ENCODE measurements around the gene GATA6. TPM values are rescaled to one million over a fixed set of nuclear protein-coding genes. Genes with fewer than 3 reads are reported as not detected.
"Not testable (repeated sequence)": the region's sequence is repeated elsewhere in the genome, so short reads cannot be mapped to it uniquely, and the experiment has no call there.

GATA6 gene
- total RNA-seq, 3 donors from 2014 or later = 0.08 to 0.21 (median 0.14) TPM

DNA sequence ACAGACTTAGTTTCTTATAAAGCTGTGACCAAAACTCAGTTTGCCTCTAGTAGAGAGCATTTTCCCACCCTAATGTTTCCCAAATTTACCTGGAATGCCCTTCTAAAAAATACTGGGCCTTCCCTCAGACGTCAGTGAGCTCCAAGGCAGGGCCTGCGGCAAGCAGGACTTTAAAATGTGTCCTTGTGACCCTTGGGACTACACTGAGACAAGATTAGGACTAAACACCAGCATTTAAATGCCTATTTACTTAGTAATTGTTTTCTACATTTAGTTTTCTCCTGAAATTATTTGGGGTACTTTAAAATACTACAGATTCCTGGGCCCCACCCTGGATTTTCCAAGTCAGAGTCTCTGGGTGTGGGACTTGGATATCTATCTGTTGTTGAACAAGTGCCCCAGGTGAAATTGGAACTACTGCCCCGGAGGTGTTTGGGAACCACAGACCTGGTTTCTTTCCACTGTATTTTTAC lies 14.3 kb downstream of the GATA6 start:
- no peaks in the 10 kb centered on the region for H3K9me3 Mint-ChIP-seq
- peaks cover 9% of the 10 kb centered on the region for H3K27me3 Mint-ChIP-seq (ENCODE audit: low read depth)
- no peak for ATAC-seq
- H3K4me3 Mint-ChIP-seq = no peak overlapping the region
- DNase-seq = no peak
- no peaks in the 10 kb centered on the region for H3K4me1 Mint-ChIP-seq (ENCODE audit: low read depth)
- H3K36me3 Mint-ChIP-seq (ENCODE audit: insufficient read depth) = no peaks in the 10 kb centered on the region

DNA sequence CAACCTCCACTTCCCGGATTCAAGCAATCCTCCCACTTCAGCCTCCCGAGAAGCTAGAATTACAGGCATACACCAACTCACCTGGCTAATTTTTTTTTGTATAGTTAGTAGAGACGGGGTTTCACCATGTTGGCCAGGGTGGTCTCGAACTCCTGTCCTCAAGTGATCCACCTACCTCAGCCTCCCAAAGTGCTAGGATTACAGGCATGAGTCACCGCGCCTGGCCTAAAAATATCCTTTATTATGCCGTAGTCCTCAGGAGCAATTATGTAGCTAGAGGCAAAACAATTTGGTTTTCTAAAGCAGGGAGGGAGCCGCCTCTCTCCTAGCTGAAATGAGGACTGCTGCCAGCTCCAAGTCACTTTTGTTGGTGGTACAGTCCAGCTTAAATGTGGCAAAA lies 15.2 kb downstream of the GATA6 start:
- H3K9me3 Mint-ChIP-seq; ATAC-seq; H3K27me3 Mint-ChIP-seq (ENCODE audit: low read depth); H3K36me3 Mint-ChIP-seq (ENCODE audit: insufficient read depth); H3K4me3 Mint-ChIP-seq; H3K4me1 Mint-ChIP-seq (ENCODE audit: low read depth); DNase-seq: not testable (repeated sequence)

GRCh38 chr18:22185273-22185672 lies 15.9 kb downstream of the GATA6 start:
- Mint-ChIP-seq H3K9me3 (no peaks in the 10 kb centered on the region), H3K4me1 (ENCODE audit: low read depth) (no peaks in the 10 kb centered on the region), H3K36me3 (ENCODE audit: insufficient read depth) (no peaks in the 10 kb centered on the region), H3K27me3 (ENCODE audit: low read depth) (peaks cover 4% of the 10 kb centered on the region), H3K4me3 (no peak overlapping the region)
- DNase-seq (no peak), ATAC-seq (no peak)

DNA sequence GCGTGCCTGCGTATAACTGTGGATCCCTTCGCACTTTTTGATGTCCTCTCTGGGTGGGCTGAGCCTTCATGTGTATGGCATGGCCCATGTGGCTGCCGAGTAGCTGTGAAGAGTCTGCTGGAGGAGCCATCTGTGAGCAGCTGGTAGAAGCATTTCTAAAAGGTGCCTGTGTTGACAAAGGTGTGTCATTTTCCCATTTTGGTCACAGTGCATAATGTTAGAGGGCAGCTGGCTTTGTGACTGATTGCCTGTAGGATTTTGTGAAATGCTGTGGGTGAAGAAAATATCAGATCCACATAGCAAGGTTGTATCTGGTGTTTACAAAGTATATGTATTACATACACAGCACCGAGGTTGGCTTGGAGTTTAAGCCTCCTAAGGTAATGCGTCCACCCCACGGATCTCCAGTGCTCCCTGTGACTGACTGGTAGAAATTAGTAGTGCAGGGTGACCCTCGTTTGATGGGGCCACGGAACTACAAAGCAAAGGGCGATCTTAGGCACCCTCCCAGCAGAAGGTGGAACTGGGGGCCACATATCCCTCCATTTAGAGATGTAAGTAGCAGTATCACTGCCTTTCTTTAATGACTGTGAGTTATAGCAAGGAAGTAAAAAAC lies 16.5 kb downstream of the GATA6 start:
- no peaks in the 10 kb centered on the region for H3K4me1 Mint-ChIP-seq (ENCODE audit: low read depth)
- no peaks in the 10 kb centered on the region for H3K9me3 Mint-ChIP-seq
- ATAC-seq = no peak
- peaks cover 9% of the 10 kb centered on the region for H3K27me3 Mint-ChIP-seq (ENCODE audit: low read depth)
- H3K4me3 Mint-ChIP-seq = no peak overlapping the region
- no peak for DNase-seq
- H3K36me3 Mint-ChIP-seq (ENCODE audit: insufficient read depth) = no peaks in the 10 kb centered on the region

DNA sequence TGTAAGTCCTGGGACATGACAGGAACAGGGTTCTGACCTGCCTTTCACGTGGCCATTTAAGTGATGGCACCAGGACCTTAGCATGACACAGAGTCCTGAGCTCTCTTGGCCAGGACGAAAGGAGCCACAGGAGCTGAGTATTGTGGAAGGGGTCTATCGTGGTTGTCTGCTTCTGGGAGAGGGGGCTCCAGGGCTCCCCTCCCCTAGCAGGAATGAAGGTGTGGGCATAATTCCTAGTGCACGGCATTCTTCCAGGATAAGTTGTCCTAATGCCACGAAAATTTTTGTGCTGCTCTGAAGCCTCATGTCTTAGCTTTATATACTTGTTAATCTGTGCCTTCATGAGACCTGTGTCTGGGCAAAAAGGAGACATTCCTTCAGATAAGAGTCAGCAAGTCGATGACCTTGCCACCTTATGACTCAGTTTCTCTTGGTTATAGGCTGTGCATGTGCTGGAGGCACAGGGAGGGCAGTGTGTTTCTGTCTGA lies 17.1 kb downstream of the GATA6 start:
- Mint-ChIP-seq H3K9me3 (no peaks in the 10 kb centered on the region), H3K4me3 (no peak overlapping the region), H3K36me3 (ENCODE audit: insufficient read depth) (no peaks in the 10 kb centered on the region)

DNA sequence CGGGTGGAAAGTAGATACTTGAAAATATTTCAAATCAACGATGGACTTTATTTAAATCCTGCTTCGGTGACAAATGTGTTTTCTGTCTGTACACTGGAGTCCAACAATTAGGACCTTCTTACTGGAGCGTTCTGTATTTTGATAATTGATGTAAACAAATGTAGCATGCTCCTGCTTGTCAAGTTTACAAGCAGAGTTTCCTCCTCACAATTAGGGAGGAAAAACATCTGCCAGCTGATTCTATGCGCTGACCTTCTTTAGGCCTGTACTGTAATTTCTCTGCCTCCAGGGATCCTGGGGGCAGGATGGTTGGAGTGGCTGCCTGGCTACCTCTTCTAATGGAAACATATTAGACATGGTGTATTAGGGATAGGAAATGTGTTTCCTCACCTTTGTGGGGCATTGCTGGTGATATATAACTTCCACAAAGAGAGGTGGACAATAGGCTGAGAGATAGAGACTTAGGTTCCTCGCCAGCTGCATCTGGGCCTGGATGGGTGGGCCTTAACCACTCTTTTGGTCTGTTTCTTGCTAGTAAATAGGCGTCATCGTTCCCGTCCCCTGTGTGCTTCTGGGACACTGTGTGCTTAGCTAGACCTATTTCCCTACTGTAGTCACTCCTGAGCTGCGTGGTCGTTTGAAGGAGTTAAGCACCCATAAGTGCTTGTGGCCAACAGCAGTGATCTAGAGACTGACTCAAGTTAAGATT lies 19.3 kb downstream of the GATA6 start:
- Mint-ChIP-seq H3K27me3 (ENCODE audit: low read depth) (peaks cover 12% of the 10 kb centered on the region), H3K4me3 (no peak overlapping the region), H3K36me3 (ENCODE audit: insufficient read depth) (no peaks in the 10 kb centered on the region), H3K9me3 (no peaks in the 10 kb centered on the region), H3K4me1 (ENCODE audit: low read depth) (no peaks in the 10 kb centered on the region)
- DNase-seq (no peak), ATAC-seq (no peak)

More for the DNA sequence above, 17.1 kb downstream of the GATA6 start:
- Mint-ChIP-seq H3K27me3 (ENCODE audit: low read depth) (peaks cover 9% of the 10 kb centered on the region), H3K4me1 (ENCODE audit: low read depth) (no peaks in the 10 kb centered on the region)
- DNase-seq = no peak
- no peak for ATAC-seq

DNA sequence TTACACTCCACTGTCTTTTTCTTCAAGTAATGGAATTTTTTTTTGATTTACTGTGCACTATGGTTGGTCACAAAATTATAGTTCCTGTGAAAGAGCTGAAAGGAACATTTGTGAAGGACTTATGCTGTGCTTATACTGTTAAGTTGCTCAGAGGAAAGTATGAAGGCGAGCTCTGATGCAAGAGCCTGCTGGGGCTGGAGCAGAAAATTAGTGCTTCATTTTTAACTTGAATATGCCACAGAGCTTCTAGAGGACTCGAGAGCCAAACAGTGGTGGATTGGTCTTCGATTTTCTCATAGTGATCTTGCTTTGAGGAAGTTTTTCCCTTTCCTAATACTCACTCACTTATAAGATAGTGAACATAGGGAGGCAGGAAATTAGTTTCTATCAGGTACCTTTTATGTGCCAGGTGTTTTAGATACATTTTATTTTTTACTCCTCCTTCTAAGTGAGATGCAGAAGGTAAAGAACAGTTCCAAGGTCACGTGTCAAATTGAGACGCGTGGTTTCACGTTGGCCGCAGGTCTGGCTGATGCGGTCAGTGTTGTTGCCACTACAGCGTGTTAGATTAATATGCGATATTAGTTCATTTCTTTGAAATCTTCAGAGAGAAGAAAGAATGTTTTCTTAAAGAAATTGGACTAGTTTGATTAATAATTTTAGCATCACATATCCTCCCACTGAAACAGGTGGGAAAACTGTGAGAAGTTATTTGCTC lies 20.2 kb downstream of the GATA6 start:
- no peak for ATAC-seq
- Mint-ChIP-seq H3K36me3 (ENCODE audit: insufficient read depth) (no peaks in the 10 kb centered on the region), H3K27me3 (ENCODE audit: low read depth) (peaks cover 12% of the 10 kb centered on the region), H3K4me1 (ENCODE audit: low read depth) (no peaks in the 10 kb centered on the region), H3K9me3 (no peaks in the 10 kb centered on the region), H3K4me3 (no peak overlapping the region)
- DNase-seq = no peak

- Mint-ChIP-seq H3K4me1 (ENCODE audit: low read depth) (no peaks in the 10 kb centered on the region), H3K36me3 (ENCODE audit: insufficient read depth) (no peaks in the 10 kb centered on the region), H3K9me3 (no peaks in the 10 kb centered on the region), H3K4me3 (no peak overlapping the region), H3K27me3 (ENCODE audit: low read depth) (peaks cover 14% of the 10 kb centered on the region)
- DNase-seq = no peak
- no peak for ATAC-seq
Measured at GRCh38 chr18:22191346-22191695, 21.9 kb downstream of the GATA6 start.

DNA sequence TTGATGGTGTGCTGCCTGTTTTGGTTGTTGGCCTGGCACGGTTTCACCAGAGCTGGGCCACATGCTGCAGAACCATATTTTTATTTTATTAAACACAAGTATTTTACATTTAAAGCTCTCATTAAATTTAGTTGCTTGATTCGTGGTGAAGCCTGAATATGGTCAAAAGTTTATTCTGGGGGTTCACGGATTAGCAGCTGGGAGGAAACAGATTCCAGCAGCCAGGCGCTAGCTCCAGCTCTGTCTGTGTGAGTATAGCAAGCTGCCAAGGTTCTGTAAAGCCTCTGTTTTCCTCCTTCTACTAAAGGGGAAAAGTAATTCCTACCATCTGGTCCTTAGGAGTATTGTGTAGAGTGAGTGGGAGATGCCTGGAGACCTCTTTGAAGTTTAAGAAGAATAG lies 22.5 kb downstream of the GATA6 start:
- H3K4me1 Mint-ChIP-seq (ENCODE audit: low read depth) = no peaks in the 10 kb centered on the region
- peaks cover 14% of the 10 kb centered on the region for H3K27me3 Mint-ChIP-seq (ENCODE audit: low read depth)
- ATAC-seq = no peak
- no peak for DNase-seq
- no peaks in the 10 kb centered on the region for H3K36me3 Mint-ChIP-seq (ENCODE audit: insufficient read depth)
- no peak overlapping the region for H3K4me3 Mint-ChIP-seq
- H3K9me3 Mint-ChIP-seq = no peaks in the 10 kb centered on the region

DNA sequence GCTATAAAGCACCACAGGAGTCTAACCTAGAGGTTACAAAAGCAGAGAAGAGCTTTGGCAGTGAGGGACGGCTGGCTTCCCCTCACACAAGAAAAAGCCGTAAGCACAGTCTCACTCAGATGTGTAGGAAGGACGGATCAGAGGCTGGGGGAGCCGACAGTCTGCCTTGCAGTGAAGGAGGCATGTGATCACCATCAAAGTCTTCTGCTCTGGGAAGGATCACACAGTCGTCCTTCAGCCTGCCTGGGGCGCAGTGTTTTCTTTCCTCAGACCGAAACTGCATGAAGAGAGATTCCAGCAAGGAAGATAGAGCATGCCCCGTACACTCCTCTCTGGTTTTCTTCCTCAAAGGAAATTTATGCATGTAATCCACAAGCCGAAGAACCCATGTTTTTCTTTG lies 24.1 kb downstream of the GATA6 start:
- no peaks in the 10 kb centered on the region for H3K36me3 Mint-ChIP-seq (ENCODE audit: insufficient read depth)
- DNase-seq (no peak), ATAC-seq (no peak)
- H3K9me3 Mint-ChIP-seq = no peaks in the 10 kb centered on the region
- peaks cover 16% of the 10 kb centered on the region for H3K27me3 Mint-ChIP-seq (ENCODE audit: low read depth)
- H3K4me1 Mint-ChIP-seq (ENCODE audit: low read depth) = no peaks in the 10 kb centered on the region
- H3K4me3 Mint-ChIP-seq = no peak overlapping the region

- DNase-seq (no peak), ATAC-seq (no peak)
- Mint-ChIP-seq H3K36me3 (ENCODE audit: insufficient read depth) (no peaks in the 10 kb centered on the region), H3K9me3 (no peaks in the 10 kb centered on the region), H3K27me3 (ENCODE audit: low read depth) (peaks cover 17% of the 10 kb centered on the region), H3K4me1 (ENCODE audit: low read depth) (no peaks in the 10 kb centered on the region), H3K4me3 (no peak overlapping the region)
Measured at GRCh38 chr18:22194151-22194598, 24.8 kb downstream of the GATA6 start.

DNA sequence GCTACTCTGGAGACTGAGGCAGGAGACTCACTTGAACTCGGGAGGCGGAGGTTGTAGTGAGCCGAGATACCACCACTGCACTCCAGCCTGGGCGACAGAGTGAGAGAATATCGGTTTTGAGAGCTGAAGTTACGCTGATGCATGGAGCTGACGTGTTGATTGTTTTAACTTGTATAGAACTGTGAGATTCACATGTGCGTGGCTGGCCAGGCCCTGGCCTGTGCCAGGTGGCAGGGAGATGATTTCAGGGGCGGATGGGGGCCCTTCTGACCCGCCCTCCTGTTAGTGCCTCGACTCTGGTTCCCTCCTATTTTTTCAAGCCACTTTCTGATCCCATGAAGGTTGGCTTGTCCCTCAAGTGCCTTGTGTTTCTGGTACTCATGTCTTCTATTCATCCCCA lies 25.7 kb downstream of the GATA6 start:
- DNase-seq (no peak), ATAC-seq (no peak)
- Mint-ChIP-seq H3K4me3 (no peak overlapping the region), H3K27me3 (ENCODE audit: low read depth) (peaks cover 17% of the 10 kb centered on the region), H3K4me1 (ENCODE audit: low read depth) (no peaks in the 10 kb centered on the region), H3K9me3 (no peaks in the 10 kb centered on the region), H3K36me3 (ENCODE audit: insufficient read depth) (no peaks in the 10 kb centered on the region)

DNA sequence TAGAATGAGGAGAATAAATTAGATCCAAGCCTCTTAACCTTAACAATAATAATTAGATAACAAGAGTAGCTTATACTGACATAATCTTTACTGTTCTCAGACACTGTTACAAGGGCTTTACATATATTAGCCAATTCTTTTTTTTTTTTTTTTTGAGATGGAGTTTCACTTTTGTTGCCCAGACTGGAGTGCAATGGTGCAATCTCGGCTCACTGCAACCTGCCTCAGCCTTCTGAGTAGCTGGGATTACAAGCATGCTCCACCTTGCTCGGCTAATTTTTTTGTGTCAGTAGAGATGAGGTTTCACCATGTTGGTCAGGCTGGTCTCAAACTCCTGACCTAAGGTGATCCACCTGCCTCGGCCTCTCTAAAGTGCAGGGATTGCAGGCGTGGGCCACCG lies 27.6 kb downstream of the GATA6 start:
- not testable (repeated sequence) for H3K9me3 Mint-ChIP-seq; H3K4me1 Mint-ChIP-seq (ENCODE audit: low read depth); ATAC-seq; H3K4me3 Mint-ChIP-seq; DNase-seq; H3K36me3 Mint-ChIP-seq (ENCODE audit: insufficient read depth)
- peaks cover 16% of the 10 kb centered on the region for H3K27me3 Mint-ChIP-seq (ENCODE audit: low read depth)

GRCh38 chr18:22197668-22198067 lies 28.3 kb downstream of the GATA6 start:
- H3K36me3 Mint-ChIP-seq (ENCODE audit: insufficient read depth) = no peaks in the 10 kb centered on the region
- H3K9me3 Mint-ChIP-seq = no peaks in the 10 kb centered on the region
- no peak for ATAC-seq
- no peaks in the 10 kb centered on the region for H3K4me1 Mint-ChIP-seq (ENCODE audit: low read depth)
- no peak for DNase-seq
- H3K4me3 Mint-ChIP-seq = no peak overlapping the region
- peaks cover 14% of the 10 kb centered on the region for H3K27me3 Mint-ChIP-seq (ENCODE audit: low read depth)

DNA sequence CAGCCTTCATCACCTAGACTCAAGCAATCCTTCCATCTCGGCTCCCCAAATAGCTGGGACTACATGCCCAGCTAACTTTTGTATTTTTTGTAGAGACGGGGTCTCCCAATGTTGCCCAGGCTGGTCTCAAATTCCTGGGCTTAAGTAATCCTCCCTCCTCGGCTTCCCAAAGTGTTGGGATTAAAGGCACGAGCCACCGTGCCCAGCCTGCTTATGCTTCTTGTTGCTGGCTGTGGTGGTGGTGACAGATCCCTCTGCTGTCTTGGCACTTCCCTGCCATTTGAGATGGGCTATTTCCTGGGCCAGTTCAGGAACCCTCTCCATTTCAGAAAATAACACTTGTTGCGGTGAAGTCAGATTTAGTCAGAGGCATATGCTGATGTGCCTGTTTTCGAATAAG lies 28.8 kb downstream of the GATA6 start:
- H3K36me3 Mint-ChIP-seq (ENCODE audit: insufficient read depth) = no peaks in the 10 kb centered on the region

More for the DNA sequence above, 28.8 kb downstream of the GATA6 start:
- no peak overlapping the region for H3K4me3 Mint-ChIP-seq
- no peaks in the 10 kb centered on the region for H3K4me1 Mint-ChIP-seq (ENCODE audit: low read depth)
- H3K27me3 Mint-ChIP-seq (ENCODE audit: low read depth) = peaks cover 14% of the 10 kb centered on the region
- no peak for DNase-seq
- ATAC-seq = no peak
- no peaks in the 10 kb centered on the region for H3K9me3 Mint-ChIP-seq
